HL-60 (cell line): ENCODE measurements around the gene THAP9.

ENCODE experiments used
- CTCF ChIP-seq: IDR thresholded peaks from one replicate; pipeline ENCODE4 v1.5.1; 2011; ENCODE audit warnings: low read length, control low read depth, inconsistent platforms; ENCODE audit not compliant: insufficient read depth
- POLR2AphosphoS5 ChIP-seq: IDR thresholded peaks from 2 replicates; pipeline ENCODE4 v1.6.1; 2012; ENCODE audit warnings: low read depth
- REST ChIP-seq: IDR thresholded peaks from 2 replicates; pipeline ENCODE4 v1.6.1; 2012; ENCODE audit warnings: low read depth; ENCODE audit not compliant: insufficient replicate concordance

GRCh38 chr4:82900066-82900410 is 497 bp upstream of the THAP9 start:
- TF ChIP-seq CTCF = no peak
- no peak for TF ChIP-seq POLR2AphosphoS5
- TF ChIP-seq REST = no peak
